ENCODE results near the gene DYNC1H1.

The DYNC1H1 gene

DNA sequence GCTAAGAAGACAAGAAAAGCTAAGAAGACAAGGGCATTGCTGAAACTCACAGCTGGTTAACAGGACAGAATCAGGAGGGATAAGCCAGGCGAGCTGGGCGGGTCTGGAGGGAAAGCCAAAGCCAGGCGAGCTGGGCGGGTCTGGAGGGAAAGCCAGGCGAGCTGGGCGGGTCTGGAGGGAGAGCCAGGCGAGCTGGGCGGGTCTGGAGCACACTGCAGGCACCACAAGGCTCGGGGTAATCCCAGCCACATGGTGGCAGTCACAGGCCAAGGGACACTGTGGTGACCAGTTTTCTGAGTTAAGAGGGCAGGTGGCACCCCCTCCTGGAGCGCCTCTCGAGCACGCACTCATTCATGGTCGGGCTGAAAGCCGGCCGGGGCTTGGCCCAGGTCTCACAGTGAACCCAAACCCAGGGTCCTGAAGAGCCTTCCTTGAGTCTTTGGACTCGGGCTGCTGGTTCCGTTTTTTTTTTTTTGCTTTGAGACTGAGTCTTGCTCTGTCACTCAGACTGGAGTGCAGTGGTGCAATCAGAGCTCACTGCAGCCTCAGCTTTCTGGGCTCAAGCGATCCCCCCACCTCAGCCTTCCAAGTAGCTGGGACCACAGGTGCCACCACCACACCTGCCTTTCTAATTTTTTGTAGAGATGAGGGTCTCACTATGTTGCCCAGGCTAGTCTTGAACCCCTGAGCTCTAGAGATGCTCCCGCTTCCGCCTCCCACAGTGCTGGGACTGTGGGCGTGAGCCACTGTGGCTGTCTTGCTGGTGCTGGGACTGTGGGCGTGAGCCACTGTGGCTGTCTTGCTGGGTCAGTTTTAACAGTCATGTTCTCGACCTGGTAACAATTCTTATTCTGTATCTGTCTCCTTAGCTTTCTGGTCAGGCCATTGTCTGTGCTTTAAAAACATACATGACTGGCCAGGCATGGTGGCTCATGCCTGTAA is 82.2 kb downstream of the DYNC1H1 start:
- no peak overlapping the region for H3K4me3 ChIP-seq (replicated peaks in 1 of 2; ENCODE audit: low read depth in 2 of 2, low read length in 2 of 2)
- TF ChIP-seq, protein P1, sequence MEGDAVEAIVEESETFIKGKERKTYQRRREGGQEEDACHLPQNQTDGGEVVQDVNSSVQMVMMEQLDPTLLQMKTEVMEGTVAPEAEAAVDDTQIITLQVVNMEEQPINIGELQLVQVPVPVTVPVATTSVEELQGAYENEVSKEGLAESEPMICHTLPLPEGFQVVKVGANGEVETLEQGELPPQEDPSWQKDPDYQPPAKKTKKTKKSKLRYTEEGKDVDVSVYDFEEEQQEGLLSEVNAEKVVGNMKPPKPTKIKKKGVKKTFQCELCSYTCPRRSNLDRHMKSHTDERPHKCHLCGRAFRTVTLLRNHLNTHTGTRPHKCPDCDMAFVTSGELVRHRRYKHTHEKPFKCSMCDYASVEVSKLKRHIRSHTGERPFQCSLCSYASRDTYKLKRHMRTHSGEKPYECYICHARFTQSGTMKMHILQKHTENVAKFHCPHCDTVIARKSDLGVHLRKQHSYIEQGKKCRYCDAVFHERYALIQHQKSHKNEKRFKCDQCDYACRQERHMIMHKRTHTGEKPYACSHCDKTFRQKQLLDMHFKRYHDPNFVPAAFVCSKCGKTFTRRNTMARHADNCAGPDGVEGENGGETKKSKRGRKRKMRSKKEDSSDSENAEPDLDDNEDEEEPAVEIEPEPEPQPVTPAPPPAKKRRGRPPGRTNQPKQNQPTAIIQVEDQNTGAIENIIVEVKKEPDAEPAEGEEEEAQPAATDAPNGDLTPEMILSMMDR (IDR thresholded peaks at IDR 0.05; ENCODE audit: low read depth, low read length), result no peak
- DNase-seq (ENCODE audit: low read depth in 2 of 2), result peak; percentile 38 to 73

DNA sequence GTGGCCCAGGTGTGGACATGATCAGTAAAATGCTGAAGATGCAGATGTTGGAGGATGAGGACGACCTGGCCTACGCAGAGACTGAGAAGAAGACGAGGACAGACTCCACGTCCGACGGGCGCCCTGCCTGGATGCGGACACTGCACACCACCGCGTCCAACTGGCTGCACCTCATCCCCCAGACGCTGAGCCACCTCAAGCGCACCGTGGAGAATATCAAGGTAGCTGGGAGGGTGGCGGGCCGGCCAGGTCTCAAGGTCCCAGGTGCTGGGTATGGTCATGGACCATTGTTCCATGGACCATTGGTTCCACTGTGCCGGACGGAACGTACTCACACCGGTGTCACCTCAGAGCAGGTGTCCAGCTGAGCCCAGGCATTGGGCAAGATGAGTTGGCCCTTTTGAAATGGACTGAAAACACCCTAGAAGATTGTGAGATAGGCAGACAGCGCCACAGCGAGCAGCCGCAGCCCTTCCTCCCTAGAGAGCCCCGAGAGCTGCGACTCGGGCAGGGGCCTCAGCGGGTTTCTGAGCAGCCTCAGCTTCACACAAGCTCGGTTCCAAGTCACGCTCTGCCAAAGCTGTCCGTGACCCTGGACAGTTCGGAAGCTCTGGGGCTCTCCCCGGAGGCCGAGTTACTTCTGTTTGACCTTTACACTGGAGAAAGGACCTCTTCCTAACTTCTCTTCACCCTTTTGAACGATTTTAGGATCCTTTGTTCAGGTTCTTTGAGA is 83.6 kb downstream of the DYNC1H1 start:
- TF ChIP-seq, protein P1 (IDR thresholded peaks at IDR 0.05; ENCODE audit: low read depth, low read length), result no peak
- no peak overlapping the region for H3K4me3 ChIP-seq (replicated peaks in 1 of 2; ENCODE audit: low read depth in 2 of 2, low read length in 2 of 2)
- DNase-seq (ENCODE audit: low read depth in 2 of 2), result no peak

DNA sequence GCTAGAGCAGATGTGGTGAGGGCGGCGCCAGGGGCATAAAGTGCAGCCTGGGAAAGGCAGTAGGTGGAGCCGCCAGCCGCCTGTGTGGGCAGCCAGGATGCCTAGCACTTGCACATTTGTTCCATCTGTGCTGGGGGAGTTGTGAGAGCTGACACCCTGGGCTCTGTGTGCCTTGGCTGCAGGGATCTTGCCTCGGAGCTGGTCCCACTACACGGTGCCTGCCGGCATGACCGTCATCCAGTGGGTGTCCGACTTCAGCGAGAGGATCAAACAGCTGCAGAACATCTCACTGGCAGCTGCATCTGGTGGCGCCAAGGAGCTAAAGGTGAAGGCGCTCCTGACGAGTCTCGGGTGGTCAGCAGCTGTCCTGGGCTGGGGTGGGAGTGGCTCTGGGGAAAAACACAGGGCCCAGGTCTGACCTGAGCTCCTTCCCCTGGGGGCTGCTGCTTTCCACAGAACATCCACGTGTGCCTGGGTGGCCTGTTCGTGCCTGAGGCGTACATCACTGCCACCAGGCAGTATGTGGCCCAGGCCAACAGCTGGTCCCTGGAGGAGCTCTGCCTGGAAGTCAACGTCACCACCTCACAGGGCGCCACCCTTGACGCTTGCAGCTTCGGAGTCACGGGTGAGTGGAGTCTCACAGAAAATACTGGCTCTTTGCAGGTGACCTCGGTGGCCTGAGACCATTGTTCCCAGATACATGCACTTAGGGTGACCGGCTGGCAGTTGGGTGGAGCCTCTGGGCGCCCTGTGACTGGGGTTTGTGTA is 85.1 kb downstream of the DYNC1H1 start:
- no peak overlapping the region for H3K4me3 ChIP-seq (replicated peaks in 1 of 2; ENCODE audit: low read depth in 2 of 2, low read length in 2 of 2)
- DNase-seq (ENCODE audit: low read depth in 2 of 2), result no peak
- TF ChIP-seq, protein P1 (IDR thresholded peaks at IDR 0.05; ENCODE audit: low read depth, low read length), result no peak

DNA sequence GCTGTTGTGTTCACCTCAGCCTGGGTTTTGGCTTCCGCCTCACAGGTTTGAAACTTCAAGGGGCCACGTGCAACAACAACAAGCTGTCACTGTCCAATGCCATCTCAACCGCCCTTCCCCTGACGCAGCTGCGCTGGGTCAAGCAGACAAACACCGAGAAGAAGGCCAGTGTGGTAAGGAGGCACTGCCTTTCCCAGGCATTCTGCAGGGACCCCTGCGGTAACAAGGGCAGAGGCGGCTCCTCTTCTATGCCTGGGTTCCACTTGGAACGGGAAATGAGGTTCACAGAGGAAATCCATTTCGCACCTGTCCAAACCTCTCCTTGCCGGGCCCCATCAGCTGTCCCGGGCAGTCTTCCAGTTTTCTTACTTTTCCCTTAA is 85.6 kb downstream of the DYNC1H1 start:
- no peak overlapping the region for H3K4me3 ChIP-seq (replicated peaks in 1 of 2; ENCODE audit: low read depth in 2 of 2, low read length in 2 of 2)
- TF ChIP-seq, protein P1 (IDR thresholded peaks at IDR 0.05; ENCODE audit: low read depth, low read length), result no peak
- no peak for DNase-seq (ENCODE audit: low read depth in 2 of 2)

DNA sequence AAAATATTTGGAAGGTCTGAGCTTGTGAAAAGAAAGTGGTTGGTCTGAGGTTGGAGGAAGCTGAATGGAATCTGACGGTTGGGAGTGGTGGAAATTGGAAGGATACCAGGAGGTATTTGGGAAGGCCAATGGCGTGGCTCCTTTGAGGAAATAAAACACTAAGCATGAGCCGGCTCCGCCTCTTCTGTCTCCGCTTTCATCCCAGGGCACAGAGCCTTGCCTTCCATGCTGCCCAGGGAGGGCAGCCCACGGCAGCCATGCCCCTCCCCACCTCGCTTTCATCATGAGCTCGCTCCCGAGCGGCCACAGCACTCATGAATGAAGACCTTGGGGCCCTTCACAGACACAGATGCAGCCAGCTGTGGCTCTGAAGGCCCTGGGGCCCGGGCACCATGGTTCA is 86.3 kb downstream of the DYNC1H1 start:
- TF ChIP-seq, protein P1 (IDR thresholded peaks at IDR 0.05; ENCODE audit: low read depth, low read length), result no peak
- peak in 1 of 2 donors; percentile 20 for DNase-seq (ENCODE audit: low read depth in 2 of 2)
- H3K4me3 ChIP-seq (replicated peaks in 1 of 2; ENCODE audit: low read depth in 2 of 2, low read length in 2 of 2), result no peak overlapping the region

DNA sequence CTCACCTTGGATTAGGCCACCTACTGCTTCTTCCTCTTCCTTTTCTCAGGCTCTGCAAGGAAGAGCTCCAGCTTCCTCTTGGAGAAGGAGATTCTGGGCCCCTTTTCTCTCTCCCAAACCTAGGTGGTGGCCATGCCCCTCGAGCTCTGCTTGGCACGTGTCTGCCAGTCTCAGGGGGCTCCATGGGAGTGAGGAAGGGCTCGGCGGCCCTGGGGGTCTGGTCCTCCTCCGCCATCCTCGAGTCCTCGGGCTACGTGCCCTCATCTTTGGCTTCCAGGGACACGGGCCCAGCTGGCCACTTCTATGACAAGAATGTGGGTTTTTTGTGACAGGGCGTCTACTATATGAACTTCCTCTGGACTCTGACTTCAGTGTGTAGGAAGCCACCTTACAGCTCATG is 88.1 kb downstream of the DYNC1H1 start:
- no peak for DNase-seq (ENCODE audit: low read depth in 2 of 2)
- TF ChIP-seq, protein P1 (IDR thresholded peaks at IDR 0.05; ENCODE audit: low read depth, low read length), result no peak
- no peak overlapping the region for H3K4me3 ChIP-seq (replicated peaks in 1 of 2; ENCODE audit: low read depth in 2 of 2, low read length in 2 of 2)
